ENCODE results near the gene CIITA. TPM values are rescaled to one million over a fixed set of nuclear protein-coding genes. Genes with fewer than 3 reads are reported as not detected.
"Not testable (repeated sequence)": the region's sequence is repeated elsewhere in the genome, so short reads cannot be mapped to it uniquely, and the experiment has no call there.

CIITA gene
- total RNA-seq, 2 experiments from 2014 or later: 1.8 to 3.2 TPM

- Mint-ChIP-seq H3K4me3 (no peak overlapping the region), H3K27me3 (no peaks in the 10 kb centered on the region), H3K4me1 (ENCODE audit: low read depth) (no peaks in the 10 kb centered on the region), H3K9me3 (no peaks in the 10 kb centered on the region), H3K36me3 (peaks cover 31% of the 10 kb centered on the region), H3K27ac (no peak overlapping the region)
- no peak for DNase-seq
- intact Hi-C loops (cut with micrococcal nuclease): no loop called here
- ChIA-PET CTCF (interaction anchor here (1.1 kb wide), 1 partner anchor 406 kb away, joined by 3 read pairs; no protein-coding TSS in a partner anchor), POLR2A (no interaction called here)
Measured at GRCh38 chr16:10927497-10928112, 50.6 kb downstream of the CIITA start.

DNA sequence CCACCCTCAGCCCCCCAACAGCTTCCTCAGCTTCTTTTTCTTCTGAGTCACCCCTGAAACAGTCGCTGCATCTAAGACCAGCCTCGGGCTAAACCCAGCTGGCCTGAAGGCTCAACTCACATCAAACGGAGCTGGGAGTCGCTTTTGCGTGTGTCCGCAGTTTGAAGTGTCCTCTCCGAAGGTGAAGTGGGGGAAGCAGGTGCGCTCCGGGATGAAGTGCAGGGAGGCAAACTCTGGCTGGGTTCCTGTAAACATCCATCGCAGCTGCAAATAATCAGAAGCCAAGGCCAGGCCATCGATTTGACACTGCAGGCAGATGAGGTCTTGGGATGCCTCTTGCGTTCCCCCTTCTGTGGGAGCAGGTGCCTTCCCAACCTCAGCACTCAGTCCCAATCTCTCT is 52.1 kb downstream of the CIITA start:
- intact Hi-C loops (cut with micrococcal nuclease); H3K27ac Mint-ChIP-seq; DNase-seq; H3K27me3 Mint-ChIP-seq; H3K4me3 Mint-ChIP-seq; POLR2A ChIA-PET; H3K9me3 Mint-ChIP-seq; H3K4me1 Mint-ChIP-seq (ENCODE audit: low read depth); CTCF ChIA-PET: not testable (repeated sequence)
- peaks cover 31% of the 10 kb centered on the region for H3K36me3 Mint-ChIP-seq

DNA sequence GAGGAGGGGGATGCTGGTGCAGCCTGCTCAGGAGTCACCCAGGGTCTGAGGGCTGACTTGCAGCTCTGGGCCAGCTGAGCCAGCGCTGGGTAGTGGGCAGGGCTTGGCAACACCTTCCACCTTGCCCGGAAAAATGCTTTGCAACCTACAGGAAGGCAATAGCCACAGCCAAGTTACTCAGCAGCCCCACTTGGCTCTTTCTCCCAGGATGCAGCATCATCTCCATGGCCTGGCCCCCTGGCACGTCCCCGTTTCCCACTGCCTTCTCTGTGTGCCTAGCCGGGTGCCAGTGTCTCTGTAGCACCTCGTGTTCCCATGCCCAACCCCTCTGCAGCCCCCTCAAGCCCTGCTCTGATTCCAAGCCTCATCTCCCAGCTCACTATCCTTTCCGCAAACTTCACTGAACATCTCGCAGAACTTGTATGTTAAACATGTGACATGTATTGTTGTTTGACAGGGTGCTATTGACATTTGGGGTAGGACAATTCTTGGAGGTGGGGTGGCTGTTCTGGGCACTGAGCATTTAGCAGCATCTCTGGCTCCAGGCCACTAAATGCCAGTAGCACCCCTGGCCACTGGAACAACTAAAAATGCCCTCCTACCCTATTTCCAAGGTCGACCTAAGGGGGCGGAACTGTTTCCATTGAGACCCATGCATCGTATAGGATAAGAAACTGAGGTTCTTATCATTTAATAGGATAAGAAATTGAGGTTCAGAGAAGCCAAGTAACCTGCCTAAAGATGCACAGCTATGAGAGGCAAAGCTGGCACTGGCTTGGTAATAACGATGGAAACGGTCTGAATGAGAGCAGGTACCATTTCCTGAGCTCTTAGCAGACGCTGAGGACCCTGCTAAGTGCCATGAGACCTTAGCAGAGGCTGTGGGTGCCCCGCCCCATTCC is 53.1 kb downstream of the CIITA start:
- Mint-ChIP-seq H3K27ac (no peak overlapping the region), H3K27me3 (no peaks in the 10 kb centered on the region), H3K4me1 (ENCODE audit: low read depth) (peaks cover 14% of the 10 kb centered on the region), H3K9me3 (no peaks in the 10 kb centered on the region), H3K4me3 (no peak overlapping the region), H3K36me3 (peaks cover 31% of the 10 kb centered on the region)
- CTCF ChIA-PET: interaction anchor here (0.5 kb wide), 1 partner anchor 1484 kb away, joined by 3 read pairs; no protein-coding TSS in a partner anchor
- intact Hi-C loops (cut with micrococcal nuclease): no loop called here
- POLR2A ChIA-PET: no interaction called here
- DNase-seq: no peak

- DNase-seq: no peak
- H3K4me3 Mint-ChIP-seq: no peak overlapping the region
- peaks cover 28% of the 10 kb centered on the region for H3K36me3 Mint-ChIP-seq
- no peak overlapping the region for H3K27ac Mint-ChIP-seq
- no peaks in the 10 kb centered on the region for H3K27me3 Mint-ChIP-seq
- H3K4me1 Mint-ChIP-seq (ENCODE audit: low read depth): peaks cover 18% of the 10 kb centered on the region
- CTCF ChIA-PET: interaction anchor here (2.4 kb wide), 1 partner anchor 12 kb away, joined by 6 read pairs; no protein-coding TSS in a partner anchor
- H3K9me3 Mint-ChIP-seq: no peaks in the 10 kb centered on the region
- POLR2A ChIA-PET: no interaction called here
- intact Hi-C loops (cut with micrococcal nuclease): no loop called here
Measured at GRCh38 chr16:10930755-10931093, 53.7 kb downstream of the CIITA start.

DNA sequence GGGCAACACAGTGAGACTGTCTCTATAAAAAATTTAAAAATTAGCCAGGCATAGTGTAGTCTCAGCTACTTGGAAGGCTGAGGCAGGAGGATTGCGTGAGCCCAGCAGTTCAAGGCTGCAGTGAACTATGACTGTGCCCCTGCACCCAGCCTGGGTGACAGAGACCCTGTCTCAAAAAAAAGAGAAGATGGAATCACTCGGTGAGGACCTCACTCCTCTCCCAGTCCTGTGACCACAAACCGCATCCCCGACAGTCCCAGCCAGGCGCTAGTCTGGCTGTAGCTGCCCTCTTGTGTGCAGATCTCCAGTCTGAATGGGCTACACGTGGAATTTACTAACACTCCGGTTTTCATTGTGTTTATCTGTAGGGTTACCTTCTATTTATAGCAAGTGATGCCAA is 54.1 kb downstream of the CIITA start:
- POLR2A ChIA-PET: no interaction called here
- CTCF ChIA-PET: interaction anchor here (2.4 kb wide), 1 partner anchor 12 kb away, joined by 6 read pairs; no protein-coding TSS in a partner anchor

GRCh38 chr16:10931977-10932632 is 55.1 kb downstream of the CIITA start:
- POLR2A ChIA-PET: no interaction called here
- intact Hi-C loops (cut with micrococcal nuclease): no loop called here
- no peak overlapping the region for H3K4me3 Mint-ChIP-seq
- peaks cover 32% of the 10 kb centered on the region for H3K4me1 Mint-ChIP-seq (ENCODE audit: low read depth)
- no peaks in the 10 kb centered on the region for H3K9me3 Mint-ChIP-seq
- no peak for DNase-seq
- H3K36me3 Mint-ChIP-seq: peaks cover 23% of the 10 kb centered on the region
- CTCF ChIA-PET: interaction anchor here (0.5 to 2.4 kb wide), 2 partner anchors 13 to 237 kb away, joined by 3 to 6 read pairs; no protein-coding TSS in a partner anchor
- H3K27me3 Mint-ChIP-seq: no peaks in the 10 kb centered on the region
- H3K27ac Mint-ChIP-seq: no peak overlapping the region

More for the DNA sequence above, 54.1 kb downstream of the CIITA start:
- Mint-ChIP-seq H3K4me1 (ENCODE audit: low read depth) (peaks cover 22% of the 10 kb centered on the region), H3K27ac (no peak overlapping the region), H3K4me3 (no peak overlapping the region), H3K36me3 (peaks cover 25% of the 10 kb centered on the region), H3K9me3 (no peaks in the 10 kb centered on the region), H3K27me3 (no peaks in the 10 kb centered on the region)
- intact Hi-C loops (cut with micrococcal nuclease): no loop called here
- no peak for DNase-seq

DNA sequence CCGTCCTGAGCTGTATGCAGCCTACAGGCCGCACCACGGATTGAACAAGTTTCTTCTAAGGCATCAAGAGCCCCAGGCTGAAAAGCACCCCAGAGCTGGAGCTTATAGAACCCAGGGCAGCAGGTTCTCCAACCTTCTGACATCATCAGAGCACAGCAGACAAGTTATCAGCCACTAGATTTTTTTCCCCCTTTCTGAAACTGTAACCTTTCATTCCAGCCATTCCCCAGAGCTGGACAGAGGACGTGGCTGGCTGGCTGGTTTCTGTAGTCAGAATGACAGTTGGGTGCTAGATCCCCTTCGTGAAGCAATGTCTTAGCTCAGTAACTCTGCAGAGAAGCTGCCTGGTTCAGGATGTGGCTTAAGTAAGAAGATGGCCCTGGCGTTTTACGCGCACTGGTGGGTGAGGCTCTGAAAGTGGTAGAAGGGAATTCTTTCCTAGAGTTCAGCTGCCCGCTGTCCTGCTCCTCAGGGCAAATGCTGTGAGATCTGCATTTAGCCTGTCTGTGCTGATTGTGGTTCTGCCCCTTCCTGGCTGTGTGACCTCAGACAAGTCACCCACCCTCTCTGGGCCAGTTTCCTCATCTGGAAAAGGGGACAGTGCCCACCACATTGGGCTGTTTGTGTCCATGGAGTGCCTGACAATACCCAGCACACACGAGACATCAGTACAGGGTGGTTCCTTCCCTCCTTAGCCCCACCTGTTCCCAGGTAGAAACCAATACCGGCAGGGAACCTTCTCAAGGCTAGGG is 56.1 kb downstream of the CIITA start:
- no peaks in the 10 kb centered on the region for H3K9me3 Mint-ChIP-seq
- H3K27me3 Mint-ChIP-seq: no peaks in the 10 kb centered on the region
- H3K36me3 Mint-ChIP-seq: peaks cover 16% of the 10 kb centered on the region
- H3K4me3 Mint-ChIP-seq: no peak overlapping the region
- CTCF ChIA-PET: interaction anchor here (0.5 to 2.4 kb wide), 2 partner anchors 14 to 238 kb away, joined by 3 to 6 read pairs; no protein-coding TSS in a partner anchor
- intact Hi-C loops (cut with micrococcal nuclease): no loop called here
- H3K4me1 Mint-ChIP-seq (ENCODE audit: low read depth): peaks cover 42% of the 10 kb centered on the region
- POLR2A ChIA-PET: no interaction called here
- no peak for DNase-seq
- no peak overlapping the region for H3K27ac Mint-ChIP-seq

GRCh38 chr16:10933865-10934264 is 56.9 kb downstream of the CIITA start:
- ChIA-PET POLR2A (no interaction called here), CTCF (interaction anchor here (1.3 kb wide), 1 partner anchor 15 kb away, joined by 5 read pairs; no protein-coding TSS in a partner anchor)
- DNase-seq: no peak
- Mint-ChIP-seq H3K27me3 (no peaks in the 10 kb centered on the region), H3K4me1 (ENCODE audit: low read depth) (peaks cover 49% of the 10 kb centered on the region), H3K9me3 (no peaks in the 10 kb centered on the region), H3K27ac (no peak overlapping the region), H3K36me3 (peaks cover 12% of the 10 kb centered on the region), H3K4me3 (no peak overlapping the region)
- intact Hi-C loops (cut with micrococcal nuclease): no loop called here

- intact Hi-C loops (cut with micrococcal nuclease): no loop called here
- peaks cover 15% of the 10 kb centered on the region for H3K36me3 Mint-ChIP-seq
- H3K27ac Mint-ChIP-seq: no peak overlapping the region
Measured at GRCh38 chr16:10934325-10935107, 57.5 kb downstream of the CIITA start.

GRCh38 chr16:10935226-10935915 is 58.4 kb downstream of the CIITA start:
- Mint-ChIP-seq H3K27ac (no peak overlapping the region), H3K4me1 (ENCODE audit: low read depth) (peaks cover 64% of the 10 kb centered on the region), H3K36me3 (peaks cover 19% of the 10 kb centered on the region), H3K9me3 (no peaks in the 10 kb centered on the region), H3K4me3 (no peak overlapping the region), H3K27me3 (no peaks in the 10 kb centered on the region)
- POLR2A ChIA-PET: no interaction called here
- CTCF ChIA-PET: interaction anchor here (1.3 to 2.4 kb wide), 2 partner anchors 17 kb away, joined by 5 to 16 read pairs; no protein-coding TSS in a partner anchor
- no peak for DNase-seq
- intact Hi-C loops (cut with micrococcal nuclease): no loop called here

More at GRCh38 chr16:10934325-10935107, 57.5 kb downstream of the CIITA start:
- CTCF ChIA-PET: interaction anchor here (1.3 kb wide), 1 partner anchor 16 kb away, joined by 5 read pairs; no protein-coding TSS in a partner anchor
- H3K9me3 Mint-ChIP-seq: no peaks in the 10 kb centered on the region
- H3K4me3 Mint-ChIP-seq: no peak overlapping the region
- H3K4me1 Mint-ChIP-seq (ENCODE audit: low read depth): peaks cover 56% of the 10 kb centered on the region
- POLR2A ChIA-PET: no interaction called here
- no peaks in the 10 kb centered on the region for H3K27me3 Mint-ChIP-seq
- no peak for DNase-seq

Data from activated CD4-positive, alpha-beta memory T cell treated with anti-CD3 and anti-CD28 coated beads for 36 hours (primary cell).